ENCODE data around the gene MXD1.

The MXD1 gene

DNA sequence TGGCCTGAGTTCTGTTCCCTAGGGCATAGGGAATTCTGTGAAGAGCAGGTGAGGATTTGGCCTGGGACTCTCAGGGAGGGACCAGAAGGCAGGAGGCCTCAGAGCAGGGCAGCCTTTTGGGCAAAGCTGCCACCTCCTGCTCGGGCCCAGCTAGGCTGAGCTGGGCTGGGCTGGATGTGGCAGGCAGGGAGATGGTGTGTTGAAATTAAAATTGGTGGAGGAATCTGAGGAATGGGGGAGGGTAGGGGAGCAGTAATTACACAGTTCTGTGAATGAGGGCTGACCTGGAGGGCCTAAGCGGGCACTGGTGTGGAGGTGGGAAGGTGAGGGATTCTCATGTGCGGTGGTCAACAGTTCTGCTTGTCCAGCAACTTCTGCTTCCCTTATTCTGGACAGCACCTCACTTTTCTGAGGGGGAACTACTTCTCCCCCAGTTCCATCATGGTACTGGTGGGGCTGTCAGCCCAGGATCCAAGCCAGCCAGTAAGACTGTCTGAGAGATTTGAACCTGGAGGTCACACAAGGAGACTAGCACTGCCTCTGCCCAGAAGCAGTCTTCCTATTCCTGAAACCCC lies 68.6 kb downstream of the MXD1 start:
- H3K27ac ChIP-seq (replicated peaks; ENCODE audit: low read length) = no peak overlapping the region
- no peaks in the 10 kb centered on the region for H3K36me3 ChIP-seq (replicated peaks in 1 of 2; ENCODE audit: control insufficient read depth in 2 of 2, insufficient read depth in 2 of 2, low read length in 2 of 2)
- no peak for DNase-seq (ENCODE audit: low spot score)
- H2AFZ ChIP-seq (ENCODE audit: low read length) = no peak overlapping the region
- no peak overlapping the region for H3K4me3 ChIP-seq (ENCODE audit: low read length in 2 of 2)
- no peaks in the 10 kb centered on the region for H3K79me1 ChIP-seq (ENCODE audit: low read depth, low read length)
- H3K23ac ChIP-seq (ENCODE audit: low read depth, low read length, poor library complexity) = peak overlapping the region; percentile 78
- H2AK5ac ChIP-seq (ENCODE audit: low read depth, low read length) = no peak overlapping the region
- H4K91ac ChIP-seq (ENCODE audit: low read depth, low read length, poor library complexity) = no peak overlapping the region
- peak overlapping the region; percentile 32 for H3K14ac ChIP-seq (ENCODE audit: low read length)
- no CpG with 5 or more reads among the region's 3 CpGs for WGBS, 2 donors (ENCODE audit: extremely low coverage in 2 of 2, insufficient read length in 2 of 2, insufficient replicate concordance in 1 of 2)
- H3K4me2 ChIP-seq (ENCODE audit: insufficient read depth, low read length, poor library complexity, severe bottlenecking) = no peak overlapping the region
- H3K27me3 ChIP-seq (ENCODE audit: control insufficient read depth in 3 of 3, insufficient read depth in 3 of 3, low read depth in 1 of 3, low read length in 3 of 3) = no peaks in the 10 kb centered on the region
- H2BK12ac ChIP-seq (ENCODE audit: low read length) = no peak overlapping the region
- no peak overlapping the region for H2BK120ac ChIP-seq (ENCODE audit: low read depth, low read length)
- H2BK15ac ChIP-seq (ENCODE audit: low read length) = no peak overlapping the region
- H3K9me3 ChIP-seq (replicated peaks in 1 of 2; ENCODE audit: control insufficient read depth in 2 of 2, insufficient read depth in 1 of 2, low read depth in 1 of 2, low read length in 2 of 2) = no peaks in the 10 kb centered on the region
- no peak overlapping the region for H4K8ac ChIP-seq (ENCODE audit: low read depth, low read length)
- no peaks in the 10 kb centered on the region for H3K4me1 ChIP-seq (ENCODE audit: control insufficient read depth in 2 of 2, insufficient read depth in 1 of 2, low read depth in 1 of 2, low read length in 2 of 2)
- no peak overlapping the region for H3K9ac ChIP-seq (ENCODE audit: low read depth, low read length, poor library complexity)
- no peak overlapping the region for H2BK5ac ChIP-seq (ENCODE audit: low read length)
- H3K18ac ChIP-seq (ENCODE audit: low read length) = no peak overlapping the region
- no peak overlapping the region for H3K4ac ChIP-seq (ENCODE audit: low read length)

GRCh38 chr2:69985216-69985615 lies 70.3 kb downstream of the MXD1 start:
- H3K9ac ChIP-seq (ENCODE audit: low read depth, low read length, poor library complexity) = no peak overlapping the region
- no peak for DNase-seq (ENCODE audit: low spot score)
- H3K4me1 ChIP-seq (ENCODE audit: control insufficient read depth in 2 of 2, insufficient read depth in 1 of 2, low read depth in 1 of 2, low read length in 2 of 2) = no peaks in the 10 kb centered on the region
- no peak overlapping the region for H2BK5ac ChIP-seq (ENCODE audit: low read length)
- no peak overlapping the region for H4K91ac ChIP-seq (ENCODE audit: low read depth, low read length, poor library complexity)
- no peak overlapping the region for H3K18ac ChIP-seq (ENCODE audit: low read length)
- H3K9me3 ChIP-seq (replicated peaks in 1 of 2; ENCODE audit: control insufficient read depth in 2 of 2, insufficient read depth in 1 of 2, low read depth in 1 of 2, low read length in 2 of 2) = no peaks in the 10 kb centered on the region
- no peaks in the 10 kb centered on the region for H3K36me3 ChIP-seq (replicated peaks in 1 of 2; ENCODE audit: control insufficient read depth in 2 of 2, insufficient read depth in 2 of 2, low read length in 2 of 2)
- no peaks in the 10 kb centered on the region for H3K79me1 ChIP-seq (ENCODE audit: low read depth, low read length)
- no peak overlapping the region for H4K8ac ChIP-seq (ENCODE audit: low read depth, low read length)
- H2BK15ac ChIP-seq (ENCODE audit: low read length) = no peak overlapping the region
- H3K4me2 ChIP-seq (ENCODE audit: insufficient read depth, low read length, poor library complexity, severe bottlenecking) = no peak overlapping the region
- no peak overlapping the region for H3K23ac ChIP-seq (ENCODE audit: low read depth, low read length, poor library complexity)
- no peak overlapping the region for H2AK5ac ChIP-seq (ENCODE audit: low read depth, low read length)
- no peak overlapping the region for H3K14ac ChIP-seq (ENCODE audit: low read length)
- no peaks in the 10 kb centered on the region for H3K27me3 ChIP-seq (ENCODE audit: control insufficient read depth in 3 of 3, insufficient read depth in 3 of 3, low read depth in 1 of 3, low read length in 3 of 3)
- WGBS, 2 donors (ENCODE audit: extremely low coverage in 2 of 2, insufficient read length in 2 of 2, insufficient replicate concordance in 1 of 2) = no CpG with 5 or more reads among the region's 3 CpGs
- no peak overlapping the region for H2BK120ac ChIP-seq (ENCODE audit: low read depth, low read length)
- no peak overlapping the region for H3K4ac ChIP-seq (ENCODE audit: low read length)
- no peak overlapping the region for H3K27ac ChIP-seq (replicated peaks; ENCODE audit: low read length)
- no peak overlapping the region for H3K4me3 ChIP-seq (ENCODE audit: low read length in 2 of 2)
- H2AFZ ChIP-seq (ENCODE audit: low read length) = no peak overlapping the region
- H2BK12ac ChIP-seq (ENCODE audit: low read length) = no peak overlapping the region

DNA sequence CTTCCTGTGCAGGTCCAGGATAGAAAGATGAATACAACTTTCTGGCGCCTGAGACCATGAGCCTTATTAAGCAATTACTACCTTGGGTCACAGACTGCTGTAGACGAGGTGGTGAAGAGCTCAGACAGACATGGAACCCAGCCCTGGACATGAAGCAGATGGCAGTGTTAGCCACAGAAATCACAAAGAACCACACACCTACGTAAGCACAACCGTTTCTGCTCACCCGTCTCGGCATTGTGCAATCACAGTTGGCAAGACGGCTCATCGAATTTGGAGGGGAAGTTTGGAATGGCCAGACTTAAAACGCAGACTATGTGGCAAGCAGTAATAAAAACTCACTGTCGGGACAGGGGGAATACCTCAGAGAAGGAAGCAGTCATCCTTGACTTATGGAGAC lies 70.8 kb downstream of the MXD1 start:
- Histone ChIP-seq H3K23ac (ENCODE audit: low read depth, low read length, poor library complexity) (no peak overlapping the region), H3K4ac (ENCODE audit: low read length) (no peak overlapping the region), H2BK5ac (ENCODE audit: low read length) (no peak overlapping the region), H3K36me3 (replicated peaks in 1 of 2; ENCODE audit: control insufficient read depth in 2 of 2, insufficient read depth in 2 of 2, low read length in 2 of 2) (no peaks in the 10 kb centered on the region), H4K8ac (ENCODE audit: low read depth, low read length) (no peak overlapping the region), H3K9me3 (replicated peaks in 1 of 2; ENCODE audit: control insufficient read depth in 2 of 2, insufficient read depth in 1 of 2, low read depth in 1 of 2, low read length in 2 of 2) (no peaks in the 10 kb centered on the region), H4K91ac (ENCODE audit: low read depth, low read length, poor library complexity) (no peak overlapping the region), H3K4me1 (ENCODE audit: control insufficient read depth in 2 of 2, insufficient read depth in 1 of 2, low read depth in 1 of 2, low read length in 2 of 2) (no peaks in the 10 kb centered on the region), H3K4me3 (ENCODE audit: low read length in 2 of 2) (no peak overlapping the region), H3K27me3 (ENCODE audit: control insufficient read depth in 3 of 3, insufficient read depth in 3 of 3, low read depth in 1 of 3, low read length in 3 of 3) (no peaks in the 10 kb centered on the region), H2BK12ac (ENCODE audit: low read length) (no peak overlapping the region), H2AFZ (ENCODE audit: low read length) (no peak overlapping the region), H3K4me2 (ENCODE audit: insufficient read depth, low read length, poor library complexity, severe bottlenecking) (no peak overlapping the region), H3K79me1 (ENCODE audit: low read depth, low read length) (no peaks in the 10 kb centered on the region), H3K27ac (replicated peaks; ENCODE audit: low read length) (no peak overlapping the region), H3K18ac (ENCODE audit: low read length) (no peak overlapping the region), H2BK120ac (ENCODE audit: low read depth, low read length) (no peak overlapping the region), H2AK5ac (ENCODE audit: low read depth, low read length) (no peak overlapping the region), H2BK15ac (ENCODE audit: low read length) (no peak overlapping the region), H3K9ac (ENCODE audit: low read depth, low read length, poor library complexity) (no peak overlapping the region), H3K14ac (ENCODE audit: low read length) (no peak overlapping the region)
- DNase-seq (ENCODE audit: low spot score) = no peak
- no CpG with 5 or more reads among the region's 10 CpGs for WGBS, 2 donors (ENCODE audit: extremely low coverage in 2 of 2, insufficient read length in 2 of 2, insufficient replicate concordance in 1 of 2)

GRCh38 chr2:69986691-69987090 lies 71.8 kb downstream of the MXD1 start:
- H3K4me1 ChIP-seq (ENCODE audit: control insufficient read depth in 2 of 2, insufficient read depth in 1 of 2, low read depth in 1 of 2, low read length in 2 of 2) = no peaks in the 10 kb centered on the region
- H2BK15ac ChIP-seq (ENCODE audit: low read length) = no peak overlapping the region
- no peak overlapping the region for H2BK12ac ChIP-seq (ENCODE audit: low read length)
- DNase-seq (ENCODE audit: low spot score) = no peak
- no peak overlapping the region for H3K27ac ChIP-seq (replicated peaks; ENCODE audit: low read length)
- H3K18ac ChIP-seq (ENCODE audit: low read length) = peak overlapping the region; percentile 49
- no peak overlapping the region for H3K4ac ChIP-seq (ENCODE audit: low read length)
- H4K8ac ChIP-seq (ENCODE audit: low read depth, low read length) = no peak overlapping the region
- H3K79me1 ChIP-seq (ENCODE audit: low read depth, low read length) = no peaks in the 10 kb centered on the region
- no peaks in the 10 kb centered on the region for H3K9me3 ChIP-seq (replicated peaks in 1 of 2; ENCODE audit: control insufficient read depth in 2 of 2, insufficient read depth in 1 of 2, low read depth in 1 of 2, low read length in 2 of 2)
- no CpG with 5 or more reads among the region's 4 CpGs for WGBS, 2 donors (ENCODE audit: extremely low coverage in 2 of 2, insufficient read length in 2 of 2, insufficient replicate concordance in 1 of 2)
- H2AK5ac ChIP-seq (ENCODE audit: low read depth, low read length) = no peak overlapping the region
- H3K23ac ChIP-seq (ENCODE audit: low read depth, low read length, poor library complexity) = no peak overlapping the region
- no peak overlapping the region for H3K14ac ChIP-seq (ENCODE audit: low read length)
- no peaks in the 10 kb centered on the region for H3K36me3 ChIP-seq (replicated peaks in 1 of 2; ENCODE audit: control insufficient read depth in 2 of 2, insufficient read depth in 2 of 2, low read length in 2 of 2)
- H3K4me3 ChIP-seq (ENCODE audit: low read length in 2 of 2) = no peak overlapping the region
- H3K9ac ChIP-seq (ENCODE audit: low read depth, low read length, poor library complexity) = no peak overlapping the region
- H2BK5ac ChIP-seq (ENCODE audit: low read length) = peak overlapping the region; percentile 19
- no peak overlapping the region for H2AFZ ChIP-seq (ENCODE audit: low read length)
- no peaks in the 10 kb centered on the region for H3K27me3 ChIP-seq (ENCODE audit: control insufficient read depth in 3 of 3, insufficient read depth in 3 of 3, low read depth in 1 of 3, low read length in 3 of 3)
- no peak overlapping the region for H3K4me2 ChIP-seq (ENCODE audit: insufficient read depth, low read length, poor library complexity, severe bottlenecking)
- no peak overlapping the region for H4K91ac ChIP-seq (ENCODE audit: low read depth, low read length, poor library complexity)
- H2BK120ac ChIP-seq (ENCODE audit: low read depth, low read length) = no peak overlapping the region

All from neuronal stem cell (in vitro differentiated cells).